PC-9 (cell line): ENCODE data around the gene TXLNB. TPM values are rescaled to one million over a fixed set of nuclear protein-coding genes. Genes with fewer than 3 reads are reported as not detected.

Experiments
- BruUV-seq: library from RNA; stranded (reverse); fragments of 400-500 nt; replicated peaks from 2 replicates; lab custom pipeline; 2021; lab: Mats Ljungman, UMichigan
- CTCF ChIA-PET: fragments of 300-600 bp; sonication (Branson Sonifier 250); formaldehyde crosslinking; loops from one replicate; lab custom pipeline; 2022; ENCODE audit warnings: antibody characterized with exemption; lab: Charles Lee
- POLR2A ChIA-PET: fragments of 300-600 bp; sonication (Branson Sonifier 250); formaldehyde crosslinking; loops from one replicate; lab custom pipeline; 2022; ENCODE audit warnings: antibody characterized with exemption; ENCODE audit not compliant: unreplicated experiment; lab: Charles Lee
- DNase-seq, 2 experiments: peaks; one replicate each; pipeline versions ENCODE4 v3.0.0 to v3.0.0-alpha.2; 2015 to 2022; ENCODE audit warnings: mixed read lengths in 1 of 2
- H2AFZ ChIP-seq: fragments of 200-600 bp; sonication (generic); 2 replicates; pipeline ENCODE4 v1.8.1; 2017; ENCODE audit warnings: antibody characterized with exemption
- H3F3A ChIP-seq: fragments of 200-600 bp; sonication (generic); 2 replicates; pipeline ENCODE4 v1.8.1; 2017; ENCODE audit warnings: antibody characterized with exemption, mild to moderate bottlenecking, low read depth; ENCODE audit not compliant: insufficient read depth
- H3K27ac ChIP-seq: fragments of 200-600 bp; sonication (generic); 2 replicates; pipeline ENCODE4 v1.6.1; 2016; ENCODE audit warnings: mixed run types
- H3K27me3 ChIP-seq: fragments of 200-600 bp; sonication (generic); 2 replicates; pipeline ENCODE4 v1.6.1; 2016; ENCODE audit warnings: low read depth, mixed run types; ENCODE audit not compliant: insufficient read depth
- H3K36me3 ChIP-seq: fragments of 200-600 bp; sonication (generic); 2 replicates; pipeline ENCODE4 v1.6.1; 2016; ENCODE audit warnings: low read depth, mixed run types
- H3K4me1 ChIP-seq: fragments of 200-600 bp; sonication (generic); replicated peaks from 2 replicates; pipeline ENCODE4 v1.6.1; 2016; ENCODE audit warnings: mixed run types; ENCODE audit not compliant: insufficient read depth
- H3K4me2 ChIP-seq: fragments of 200-600 bp; sonication (generic); 2 replicates; pipeline ENCODE4 v1.6.1; 2017; ENCODE audit warnings: mixed run types
- H3K4me3 ChIP-seq: fragments of 200-600 bp; sonication (generic); 2 replicates; pipeline ENCODE4 v1.6.1; 2016; ENCODE audit warnings: mixed run types
- H3K79me2 ChIP-seq: fragments of 200-600 bp; sonication (generic); 2 replicates; pipeline ENCODE4 v1.6.1; 2017; ENCODE audit warnings: low read depth, mixed run types
- H3K9me2 ChIP-seq: fragments of 200-600 bp; sonication (generic); 2 replicates; pipeline ENCODE4 v1.8.1; 2017; ENCODE audit warnings: mild to moderate bottlenecking; ENCODE audit not compliant: insufficient read depth
- H3K9me3 ChIP-seq: fragments of 200-600 bp; sonication (generic); 2 replicates; pipeline ENCODE4 v1.8.1; 2016; ENCODE audit warnings: low read depth; ENCODE audit not compliant: insufficient read depth
- H4K20me1 ChIP-seq: fragments of 200-600 bp; sonication (generic); 2 replicates; pipeline ENCODE4 v1.8.1; 2017; ENCODE audit not compliant: insufficient read depth
- CTCF ChIP-seq: fragments of 200-600 bp; sonication (generic); conservative IDR thresholded peaks from 2 replicates; pipeline ENCODE4 v1.6.1; 2017; ENCODE audit warnings: mixed run types, antibody characterized with exemption, mild to moderate bottlenecking, moderate library complexity
- EZH2 ChIP-seq: fragments of 200-600 bp; sonication (generic); IDR thresholded peaks from 2 replicates; pipeline ENCODE4 v1.8.0; 2017; ENCODE audit warnings: antibody characterized with exemption, low read depth
- intact Hi-C: fragments of 100-400 bp; cut with micrococcal nuclease; formaldehyde crosslinking; loops from one replicate; pipeline ENCODE4 v1.10.0; 2022; ENCODE audit not compliant: unreplicated experiment
- total RNA-seq: library from RNA; stranded (reverse); gene quantifications from 2 replicates; pipeline ENCODE4 v1.2.3, GENCODE V29; 2021

The TXLNB gene
- total RNA-seq, 1 experiment from 2014 or later = 0.09 TPM

GRCh38 chr6:139335447-139336210, 43.8 kb upstream of the TXLNB start:
- no peaks in the 10 kb centered on the region for H3F3A ChIP-seq
- no peaks in the 10 kb centered on the region for H3K79me2 ChIP-seq
- DNase-seq = no peak
- no peak overlapping the region for H2AFZ ChIP-seq
- no peaks in the 10 kb centered on the region for H3K36me3 ChIP-seq
- ChIA-PET CTCF (interaction anchor here (0.6 to 0.7 kb wide), 2 partner anchors 25 to 198 kb away, joined by 3 to 10 read pairs; no protein-coding TSS in a partner anchor), POLR2A (no interaction called here)
- no TSS peak for BruUV-seq
- H3K4me2 ChIP-seq = no peak overlapping the region
- H3K4me3 ChIP-seq = no peak overlapping the region
- intact Hi-C loops = no loop called here
- no peaks in the 10 kb centered on the region for H3K9me3 ChIP-seq
- no peaks in the 10 kb centered on the region for H4K20me1 ChIP-seq
- no peaks in the 10 kb centered on the region for H3K27me3 ChIP-seq
- H3K9me2 ChIP-seq = no peaks in the 10 kb centered on the region
- H3K4me1 ChIP-seq = no peaks in the 10 kb centered on the region
- no peak overlapping the region for H3K27ac ChIP-seq
- TF ChIP-seq EZH2 = no peak
- no peak for TF ChIP-seq CTCF

- Histone ChIP-seq H3F3A (no peaks in the 10 kb centered on the region), H3K9me2 (no peaks in the 10 kb centered on the region), H3K4me1 (no peaks in the 10 kb centered on the region), H3K4me2 (no peak overlapping the region), H3K36me3 (no peaks in the 10 kb centered on the region), H4K20me1 (no peaks in the 10 kb centered on the region), H3K79me2 (no peaks in the 10 kb centered on the region), H2AFZ (no peak overlapping the region), H3K27me3 (no peaks in the 10 kb centered on the region), H3K4me3 (no peak overlapping the region), H3K27ac (no peak overlapping the region), H3K9me3 (no peaks in the 10 kb centered on the region)
- no peak for DNase-seq
- ChIA-PET CTCF (no interaction called here), POLR2A (no interaction called here)
- TF ChIP-seq CTCF (no peak), EZH2 (no peak)
- intact Hi-C loops = no loop called here
- BruUV-seq = no TSS peak
Observed at GRCh38 chr6:139334806-139335446, 43.1 kb upstream of the TXLNB start.

DNA sequence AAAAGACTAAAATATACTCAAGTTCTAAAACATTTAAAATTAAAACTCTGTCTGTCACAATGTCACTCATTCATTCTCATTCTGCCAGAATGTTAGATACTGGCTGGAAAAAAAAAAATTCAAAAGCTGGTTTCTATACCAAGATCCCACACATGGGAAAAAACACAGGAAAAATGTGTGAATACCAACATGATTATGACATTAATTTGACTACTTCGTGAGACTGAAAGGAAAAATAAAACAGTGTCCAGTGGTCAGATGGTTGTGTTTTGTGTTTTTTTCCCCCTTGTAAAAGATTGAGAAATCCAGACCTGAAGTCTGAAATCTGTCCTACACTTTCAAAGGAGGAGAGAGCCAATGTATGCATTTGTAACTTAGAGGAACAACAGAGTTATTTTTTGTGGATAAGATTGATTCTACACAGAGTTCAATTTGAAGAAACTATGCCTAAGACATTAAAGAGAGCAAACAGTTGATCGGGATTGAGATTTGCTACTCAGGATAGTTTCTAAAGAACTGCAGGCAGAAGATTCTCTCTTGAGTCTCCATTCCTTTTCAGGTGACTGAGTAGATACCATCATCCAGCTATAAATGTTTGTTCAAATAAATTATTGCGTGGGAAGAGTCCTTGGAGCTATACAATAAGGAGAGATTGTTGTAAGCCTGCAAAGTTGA, 39.2 kb upstream of the TXLNB start:
- H3K9me3 ChIP-seq = no peaks in the 10 kb centered on the region
- no peaks in the 10 kb centered on the region for H3F3A ChIP-seq
- TF ChIP-seq EZH2 = no peak
- no TSS peak for BruUV-seq
- intact Hi-C loops = no loop called here
- no peak overlapping the region for H3K27ac ChIP-seq
- H3K27me3 ChIP-seq = no peaks in the 10 kb centered on the region
- H3K4me1 ChIP-seq = no peaks in the 10 kb centered on the region
- H3K36me3 ChIP-seq = no peaks in the 10 kb centered on the region
- no peak overlapping the region for H2AFZ ChIP-seq
- H4K20me1 ChIP-seq = no peaks in the 10 kb centered on the region
- no peaks in the 10 kb centered on the region for H3K79me2 ChIP-seq
- ChIA-PET CTCF (no interaction called here), POLR2A (no interaction called here)
- H3K9me2 ChIP-seq = no peaks in the 10 kb centered on the region
- no peak for DNase-seq
- no peak overlapping the region for H3K4me2 ChIP-seq
- no peak overlapping the region for H3K4me3 ChIP-seq
